HUES48 (cell line): ENCODE data around the gene EPS15.
"Not testable (repeated sequence)": the region's sequence is repeated elsewhere in the genome, so short reads cannot be mapped to it uniquely, and the experiment has no call there.

Experiments used
- H3K27ac ChIP-seq: one replicate; pipeline ENCODE4 v1.7.0; 2013; ENCODE audit warnings: low read depth, low read length, inconsistent platforms
- H3K27me3 ChIP-seq: 2 replicates; pipeline ENCODE4 v1.6.1; 2013; ENCODE audit warnings: mild to moderate bottlenecking, low read length; ENCODE audit not compliant: control insufficient read depth, insufficient read depth
- H3K36me3 ChIP-seq: 2 replicates; pipeline ENCODE4 v1.6.1; 2013; ENCODE audit warnings: low read length; ENCODE audit not compliant: control insufficient read depth, insufficient read depth
- H3K4me1 ChIP-seq: 2 replicates; pipeline ENCODE4 v1.6.1; 2013; ENCODE audit warnings: mild to moderate bottlenecking, low read length; ENCODE audit not compliant: control insufficient read depth, insufficient read depth
- H3K4me3 ChIP-seq: 2 replicates; pipeline ENCODE4 v1.5.1; 2013; ENCODE audit warnings: mild to moderate bottlenecking, low read depth, low read length
- H3K9ac ChIP-seq: 2 replicates; pipeline ENCODE4 v1.6.1; 2013; ENCODE audit warnings: mild to moderate bottlenecking, low read depth, low read length, moderate library complexity
- H3K9me3 ChIP-seq: 2 replicates; pipeline ENCODE4 v1.6.1; 2013; ENCODE audit warnings: low read length; ENCODE audit not compliant: control insufficient read depth, insufficient read depth

EPS15 gene

DNA sequence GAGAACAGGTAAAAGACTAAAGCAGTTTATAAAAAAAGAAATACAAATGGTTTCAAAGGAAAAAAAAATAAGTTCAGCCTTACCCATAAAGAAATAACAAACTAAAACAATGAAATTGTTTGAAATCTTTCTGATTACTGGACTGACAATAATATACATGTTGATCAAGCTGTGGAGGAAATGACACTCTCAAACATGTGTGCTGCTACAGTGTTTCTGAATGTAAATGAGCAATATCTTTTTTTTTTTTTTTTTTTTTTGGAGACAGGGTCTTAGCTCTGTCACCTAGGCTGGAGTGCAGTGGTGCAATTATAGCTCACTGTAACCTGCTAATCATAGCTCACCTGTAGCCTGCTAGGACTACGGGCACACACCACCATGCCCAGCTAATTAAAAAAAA is 6.5 kb downstream of the EPS15 start:
- Histone ChIP-seq H3K4me3 (no peak overlapping the region), H3K9me3 (no peaks in the 10 kb centered on the region), H3K36me3 (no peaks in the 10 kb centered on the region), H3K27ac (no peak overlapping the region), H3K9ac (no peak overlapping the region), H3K4me1 (peaks cover 18% of the 10 kb centered on the region; the same call in 1 of the 2 replicates), H3K27me3 (no peaks in the 10 kb centered on the region)

DNA sequence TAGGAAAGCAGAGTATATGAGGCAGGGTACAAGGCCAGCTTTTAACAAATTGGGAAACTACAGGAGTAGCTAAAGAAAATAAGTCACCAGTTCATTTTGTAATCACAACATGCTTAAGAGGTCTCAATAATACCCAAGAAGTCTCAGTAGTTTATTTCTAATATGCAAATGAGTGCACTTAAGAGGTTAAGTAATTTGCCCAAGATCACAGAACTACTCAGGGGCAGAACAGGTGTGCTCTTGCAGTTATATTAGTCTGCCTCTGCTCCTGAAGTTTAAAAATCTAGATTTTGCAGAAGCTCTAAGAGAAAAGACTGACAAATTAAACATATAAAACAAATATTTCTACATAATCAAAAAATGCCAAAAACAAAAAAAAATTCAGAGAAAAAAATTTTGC is 6.9 kb downstream of the EPS15 start:
- no peak overlapping the region for H3K4me3 ChIP-seq
- H3K27ac ChIP-seq: no peak overlapping the region
- H3K36me3 ChIP-seq: no peaks in the 10 kb centered on the region
- no peaks in the 10 kb centered on the region for H3K9me3 ChIP-seq
- H3K4me1 ChIP-seq: peaks cover 13% of the 10 kb centered on the region; the same call in 1 of the 2 replicates
- H3K9ac ChIP-seq: no peak overlapping the region
- no peaks in the 10 kb centered on the region for H3K27me3 ChIP-seq

GRCh38 chr1:51509773-51510172 is 9.3 kb downstream of the EPS15 start:
- no peaks in the 10 kb centered on the region for H3K9me3 ChIP-seq
- no peak overlapping the region for H3K9ac ChIP-seq
- peaks cover 6% of the 10 kb centered on the region; the same call in 1 of the 2 replicates for H3K4me1 ChIP-seq
- no peaks in the 10 kb centered on the region for H3K27me3 ChIP-seq
- H3K27ac ChIP-seq: no peak overlapping the region
- H3K4me3 ChIP-seq: no peak overlapping the region
- H3K36me3 ChIP-seq: no peaks in the 10 kb centered on the region

- H3K4me3 ChIP-seq: no peak overlapping the region
- H3K4me1 ChIP-seq: no peaks in the 10 kb centered on the region
- no peaks in the 10 kb centered on the region for H3K36me3 ChIP-seq
- H3K9me3 ChIP-seq: no peaks in the 10 kb centered on the region
- H3K27me3 ChIP-seq: no peaks in the 10 kb centered on the region
- no peak overlapping the region for H3K9ac ChIP-seq
- H3K27ac ChIP-seq: no peak overlapping the region
These were observed 12.5 kb downstream of the EPS15 start for GRCh38 chr1:51506537-51506936.

DNA sequence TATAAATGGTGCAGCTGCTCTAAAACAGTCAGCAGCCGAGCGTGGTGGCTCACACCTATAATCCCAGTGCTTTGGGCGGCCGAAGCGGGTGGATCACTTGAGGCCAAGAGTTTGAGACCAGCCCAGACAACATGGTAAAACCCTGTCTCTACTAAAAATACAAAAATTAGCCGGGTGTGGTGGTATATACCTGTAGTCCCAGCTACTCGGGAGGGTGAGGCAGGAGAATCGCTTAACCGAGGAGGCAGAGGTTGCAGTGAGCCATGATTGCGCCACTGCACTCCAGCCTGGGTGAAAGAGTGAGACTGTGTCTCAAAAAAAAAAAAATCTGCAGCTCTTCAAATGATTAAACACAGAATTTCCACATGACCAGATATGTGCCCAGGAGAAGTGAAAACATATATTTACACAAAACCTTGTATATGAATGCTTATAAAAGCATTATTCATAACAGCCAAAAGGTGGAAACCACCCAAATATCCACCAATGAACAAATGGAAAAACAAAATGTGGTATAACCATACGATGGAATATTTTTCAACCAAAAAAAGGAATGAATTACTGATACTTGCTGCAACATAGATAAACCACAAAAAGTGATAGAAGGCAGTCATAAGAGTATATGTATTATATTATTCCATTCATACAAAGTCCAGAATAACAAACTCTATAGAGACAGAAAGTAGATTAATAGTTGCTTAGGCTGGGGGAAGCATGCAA is 14.1 kb downstream of the EPS15 start:
- H3K36me3 ChIP-seq: no peaks in the 10 kb centered on the region
- H3K27ac ChIP-seq: no peak overlapping the region
- H3K9ac ChIP-seq: no peak overlapping the region
- H3K27me3 ChIP-seq: no peaks in the 10 kb centered on the region
- H3K4me3 ChIP-seq: no peak overlapping the region
- H3K9me3 ChIP-seq: no peaks in the 10 kb centered on the region
- H3K4me1 ChIP-seq: no peaks in the 10 kb centered on the region

GRCh38 chr1:51501218-51501630 is 17.8 kb downstream of the EPS15 start:
- H3K4me1 ChIP-seq, H3K9me3 ChIP-seq, H3K36me3 ChIP-seq, H3K27me3 ChIP-seq, H3K9ac ChIP-seq, H3K4me3 ChIP-seq, H3K27ac ChIP-seq: not testable (repeated sequence)

DNA sequence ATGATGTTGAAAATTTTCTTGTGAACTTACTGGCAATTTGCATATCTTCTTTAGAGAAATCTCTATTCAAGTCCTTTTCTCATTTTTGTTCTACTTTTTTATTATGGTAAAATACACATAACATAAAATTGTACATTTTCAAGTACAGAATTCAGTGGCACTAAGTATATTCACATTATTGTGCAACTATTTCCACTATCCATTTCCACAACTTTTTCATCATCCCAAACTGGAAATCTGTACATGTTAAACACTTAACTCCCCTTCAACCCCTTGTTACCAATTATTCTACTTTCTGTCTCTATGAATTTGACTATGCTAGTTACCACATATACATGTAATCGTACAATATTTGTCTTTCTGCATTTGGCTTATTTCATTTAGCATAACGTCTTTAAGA is 19.4 kb downstream of the EPS15 start:
- no peak overlapping the region for H3K4me3 ChIP-seq
- H3K27me3 ChIP-seq: no peaks in the 10 kb centered on the region
- 0 out of 2 replicates have a peak, but pooled peaks cover 3% of the 10 kb centered on the region for H3K36me3 ChIP-seq
- no peaks in the 10 kb centered on the region for H3K9me3 ChIP-seq
- no peak overlapping the region for H3K27ac ChIP-seq
- no peaks in the 10 kb centered on the region for H3K4me1 ChIP-seq
- no peak overlapping the region for H3K9ac ChIP-seq

GRCh38 chr1:51498924-51499323 is 20.1 kb downstream of the EPS15 start:
- Histone ChIP-seq H3K27me3 (no peaks in the 10 kb centered on the region), H3K9me3 (no peaks in the 10 kb centered on the region), H3K27ac (no peak overlapping the region), H3K4me3 (no peak overlapping the region), H3K36me3 (0 out of 2 replicates have a peak, but pooled peaks cover 3% of the 10 kb centered on the region), H3K9ac (no peak overlapping the region), H3K4me1 (no peaks in the 10 kb centered on the region)

DNA sequence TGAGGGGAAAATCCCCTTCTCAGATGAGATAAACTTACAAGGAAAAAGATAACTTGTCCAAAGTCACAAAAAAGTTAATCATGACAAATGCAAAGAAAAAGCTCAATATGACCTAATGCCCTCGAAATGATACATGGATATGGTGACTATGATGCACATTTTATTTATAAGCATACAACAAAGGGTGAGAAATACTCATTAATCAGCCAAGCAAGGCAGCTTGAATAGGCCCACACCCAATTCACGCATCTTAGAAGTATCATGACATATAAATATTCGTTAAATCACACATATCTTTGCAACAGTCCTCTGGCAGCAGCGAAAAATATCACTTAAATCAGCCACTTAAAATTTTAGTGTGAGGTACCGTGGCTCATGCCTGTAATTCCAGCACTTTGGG is 21.7 kb downstream of the EPS15 start:
- H3K27ac ChIP-seq: no peak overlapping the region
- H3K4me3 ChIP-seq: no peak overlapping the region
- H3K9ac ChIP-seq: no peak overlapping the region
- no peaks in the 10 kb centered on the region for H3K4me1 ChIP-seq
- H3K9me3 ChIP-seq: no peaks in the 10 kb centered on the region
- no peaks in the 10 kb centered on the region for H3K27me3 ChIP-seq
- 0 out of 2 replicates have a peak, but pooled peaks cover 3% of the 10 kb centered on the region for H3K36me3 ChIP-seq

DNA sequence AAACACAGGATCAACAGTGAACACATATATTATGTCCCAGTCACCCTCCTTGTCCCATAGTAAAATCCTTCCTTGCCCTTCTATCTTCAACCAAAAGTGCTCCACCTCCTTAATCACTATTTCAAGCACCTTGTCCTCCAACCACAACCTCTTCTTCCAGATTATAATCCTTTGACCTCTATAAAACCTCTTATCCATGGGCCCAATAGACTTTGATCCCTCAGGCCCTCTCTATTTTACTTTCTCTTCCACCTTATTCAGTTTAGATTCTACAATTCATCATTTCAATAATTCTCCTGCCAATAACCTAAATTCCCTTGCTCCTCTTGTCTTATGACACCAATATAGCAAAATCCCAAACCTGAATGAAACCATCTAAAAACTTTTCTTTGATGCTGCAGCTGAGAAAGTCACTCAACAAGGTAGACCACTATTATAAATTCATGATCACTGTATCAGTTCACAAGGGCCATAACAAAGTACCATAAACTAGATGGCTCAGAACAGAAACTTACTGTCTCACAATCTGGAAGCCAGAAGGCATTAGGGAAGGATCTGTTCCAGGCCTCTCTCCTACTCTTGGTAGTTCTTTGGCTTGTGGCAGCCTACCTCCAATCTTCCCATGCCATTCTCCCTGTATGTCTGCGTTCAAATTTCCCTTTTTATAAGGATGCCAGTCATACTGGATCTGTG is 24.8 kb downstream of the EPS15 start:
- no peak overlapping the region for H3K4me3 ChIP-seq
- no peak overlapping the region for H3K9ac ChIP-seq
- no peak overlapping the region for H3K27ac ChIP-seq
- no peaks in the 10 kb centered on the region for H3K27me3 ChIP-seq
- no peaks in the 10 kb centered on the region for H3K4me1 ChIP-seq
- H3K36me3 ChIP-seq: 0 out of 2 replicates have a peak, but pooled peaks cover 2% of the 10 kb centered on the region
- H3K9me3 ChIP-seq: no peaks in the 10 kb centered on the region
